G401.6 (cell line): ENCODE data around the gene SCYGR8.

Experiments used
- FAIRE-seq: peaks from 2 replicates; lab custom pipeline; 2012; peaks lifted over from hg19 to GRCh38; lab: Jason Lieb, UNC

Gene SCYGR8

GRCh38 chr2:227761740-227762476 lies 16.2 kb downstream of the SCYGR8 start:
- no peak for FAIRE-seq

DNA sequence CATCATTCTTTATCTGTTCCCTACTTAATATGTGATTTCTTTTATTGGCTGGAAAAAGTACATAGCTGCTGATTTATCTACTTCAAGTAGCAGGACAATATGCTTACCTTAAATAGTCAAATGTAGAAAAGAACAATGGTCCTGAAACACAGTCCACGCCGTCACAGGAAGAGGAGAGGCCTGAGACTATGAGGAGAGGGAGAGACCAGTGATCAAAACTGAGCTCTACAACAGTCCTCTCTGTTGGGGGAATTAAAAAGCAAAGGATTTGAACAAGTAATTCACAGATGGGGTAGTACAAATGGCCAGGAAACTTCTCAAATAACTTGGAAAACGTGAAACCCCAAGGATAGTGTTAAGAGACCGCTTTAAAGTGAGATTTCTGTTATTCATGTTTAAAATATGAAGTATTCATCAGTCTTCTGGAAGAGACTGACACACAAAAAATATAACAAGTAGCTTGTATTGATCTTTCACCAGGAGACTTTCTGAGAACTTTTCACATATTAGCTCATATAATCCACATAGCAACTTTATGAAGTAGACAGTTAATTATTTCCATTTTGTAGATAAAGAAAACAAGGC lies 20.2 kb downstream of the SCYGR8 start:
- FAIRE-seq = no peak

- FAIRE-seq = peak; percentile 88
Measured at GRCh38 chr2:227766373-227766883, 20.7 kb downstream of the SCYGR8 start.

DNA sequence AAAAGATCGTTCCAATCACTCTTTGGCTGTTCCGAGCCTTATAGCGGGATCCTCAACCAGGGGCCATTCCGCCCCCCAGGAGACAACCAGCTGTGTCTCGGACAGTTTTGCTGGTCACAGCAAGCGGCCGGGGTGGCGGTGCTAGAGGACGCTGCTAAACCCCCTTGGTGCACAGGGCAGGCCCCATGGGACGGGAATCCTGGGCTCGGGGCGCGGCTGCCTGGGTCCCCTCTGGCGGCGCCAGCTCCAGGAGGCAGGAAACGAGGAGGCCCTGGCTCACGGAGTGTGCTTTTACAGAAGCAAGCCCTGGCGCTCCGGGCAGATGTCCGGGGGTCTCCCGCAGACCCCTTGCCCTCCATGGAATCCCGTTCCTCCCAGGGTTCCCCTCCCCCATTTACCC lies 22.1 kb downstream of the SCYGR8 start:
- FAIRE-seq = no peak

- FAIRE-seq = no peak
Measured at GRCh38 chr2:227772197-227772661, 26.5 kb downstream of the SCYGR8 start.

DNA sequence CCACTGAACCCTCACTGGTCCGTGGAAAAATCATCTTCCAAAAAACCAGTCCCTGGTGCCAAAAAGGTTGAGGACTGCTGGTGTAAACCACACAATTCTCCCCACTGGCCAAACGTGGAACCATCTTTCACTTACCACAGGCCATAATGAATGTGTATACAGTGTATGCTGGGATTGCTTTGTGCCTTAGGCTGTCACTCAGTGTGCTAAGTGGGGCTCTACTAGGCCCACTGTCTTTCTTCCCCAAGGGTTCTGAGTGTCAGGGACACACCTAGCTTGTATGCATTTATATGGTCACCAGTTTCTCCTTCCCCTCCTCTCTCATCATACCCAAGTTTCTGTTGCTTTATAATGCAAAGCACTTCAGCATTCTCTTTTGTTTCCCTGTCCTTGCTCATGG lies 27.2 kb downstream of the SCYGR8 start:
- no peak for FAIRE-seq

DNA sequence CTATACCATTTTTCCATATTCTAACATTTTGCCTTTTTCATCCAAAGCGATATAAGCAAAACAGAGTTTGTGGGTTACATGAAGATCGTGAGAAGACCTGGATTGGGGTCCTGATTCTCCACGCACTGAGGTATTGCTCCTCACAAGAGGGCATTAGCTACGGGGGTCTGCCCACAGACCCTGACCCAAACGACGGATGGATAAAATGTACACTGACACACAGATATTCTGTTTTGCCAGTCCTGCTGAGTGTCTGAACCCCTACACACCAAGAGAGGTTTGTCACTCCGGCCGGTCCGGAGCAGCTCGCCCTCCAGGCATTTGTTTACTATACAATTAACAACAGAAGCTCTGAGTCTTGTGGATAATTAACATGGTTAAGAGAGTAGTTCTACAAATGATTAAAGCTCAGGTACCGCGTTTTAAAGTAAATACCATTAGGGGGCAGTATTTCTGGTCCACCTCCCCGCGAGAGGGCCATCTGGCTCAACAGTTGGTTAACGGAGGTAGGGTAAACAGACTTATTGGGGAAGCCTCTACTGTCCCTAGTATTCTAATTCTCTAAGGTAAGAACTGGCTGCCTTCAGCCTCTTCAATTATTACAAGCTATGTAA lies 28.4 kb downstream of the SCYGR8 start:
- no peak for FAIRE-seq

GRCh38 chr2:227774895-227775842 lies 29.5 kb downstream of the SCYGR8 start:
- FAIRE-seq = no peak

DNA sequence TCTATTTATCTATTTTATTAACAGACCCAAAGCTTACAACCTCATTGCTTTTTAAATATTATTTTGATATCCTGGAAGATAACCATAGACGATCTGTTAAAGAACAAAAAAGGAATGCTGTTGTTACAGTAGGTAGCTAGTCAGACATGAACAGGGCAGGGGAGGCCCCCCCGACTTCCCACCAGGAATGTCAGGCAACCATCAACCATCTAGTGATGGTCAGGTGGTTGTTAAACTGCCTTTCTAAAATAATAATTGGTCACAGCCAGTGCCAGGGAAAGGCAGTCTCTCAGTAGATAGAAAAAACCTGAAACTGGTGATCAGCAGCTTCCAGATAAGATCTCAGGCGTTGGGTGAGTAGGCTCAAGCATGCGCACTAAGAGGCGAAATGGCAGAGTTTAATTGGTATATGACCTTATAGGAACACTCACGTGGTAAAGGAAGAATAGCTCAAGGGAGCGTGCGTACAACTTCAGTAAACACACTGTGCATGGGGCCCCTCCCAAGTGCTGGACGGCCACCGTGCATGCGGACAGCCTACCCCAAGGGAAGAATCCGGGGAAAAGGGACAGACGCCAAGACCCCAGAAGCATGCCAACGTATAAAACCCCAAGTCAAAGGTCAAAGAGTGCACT lies 35.4 kb downstream of the SCYGR8 start:
- FAIRE-seq = no peak

DNA sequence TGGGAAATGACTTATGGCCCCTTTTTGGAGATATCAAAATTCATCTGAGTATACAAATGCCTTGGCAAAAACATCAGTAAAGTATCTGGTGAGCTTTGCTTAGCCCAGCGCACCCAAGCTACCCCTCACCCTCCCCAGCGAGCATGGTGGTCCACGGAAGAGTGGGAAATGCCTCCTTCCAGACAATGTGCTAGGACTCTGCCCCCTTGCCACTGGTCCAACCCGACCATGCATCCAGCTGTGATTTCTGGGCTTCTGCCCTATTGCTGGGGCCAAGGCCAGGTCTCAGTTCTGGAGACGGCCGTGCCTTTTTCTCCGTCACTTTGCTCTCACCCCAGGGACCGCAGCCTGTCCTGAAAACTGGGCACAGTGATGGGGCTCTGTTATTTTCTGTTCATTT lies 36.1 kb downstream of the SCYGR8 start:
- no peak for FAIRE-seq

- FAIRE-seq = no peak
Measured at GRCh38 chr2:227782804-227783203, 37.1 kb downstream of the SCYGR8 start.

DNA sequence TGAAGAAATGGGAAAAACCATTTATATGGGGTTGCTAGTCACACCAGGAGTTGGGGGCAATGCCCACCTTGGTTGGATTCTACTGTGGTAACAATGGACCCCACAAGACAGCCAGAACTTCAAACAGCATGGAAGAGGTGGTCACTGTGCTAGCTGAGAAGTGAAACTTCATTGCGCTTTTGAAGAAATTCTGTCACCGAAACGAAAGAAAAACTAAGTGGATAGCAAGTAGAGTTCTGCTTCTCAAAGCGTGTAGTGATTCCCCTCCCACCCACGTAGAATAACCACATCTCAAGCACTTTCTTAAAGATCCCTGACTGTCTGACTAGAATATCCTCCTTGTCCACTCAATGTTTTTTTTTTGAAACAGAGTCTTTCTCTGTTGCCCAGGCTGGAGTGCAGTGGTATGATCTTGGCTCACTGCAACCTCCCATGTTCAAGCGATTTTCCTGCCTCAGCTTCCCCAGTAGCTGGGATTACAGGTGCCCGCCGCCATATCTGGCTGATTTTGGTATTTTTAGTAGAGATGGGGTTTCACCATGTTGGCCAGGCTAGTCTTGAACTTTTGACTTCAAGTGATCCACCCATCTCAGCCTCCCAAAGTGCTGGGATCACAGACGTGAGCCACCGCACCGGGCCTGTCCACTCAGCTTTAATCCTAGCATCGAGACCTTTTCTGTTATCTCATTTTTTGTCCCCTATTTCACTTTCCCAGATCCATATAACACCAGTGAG lies 37.9 kb downstream of the SCYGR8 start:
- FAIRE-seq = no peak

DNA sequence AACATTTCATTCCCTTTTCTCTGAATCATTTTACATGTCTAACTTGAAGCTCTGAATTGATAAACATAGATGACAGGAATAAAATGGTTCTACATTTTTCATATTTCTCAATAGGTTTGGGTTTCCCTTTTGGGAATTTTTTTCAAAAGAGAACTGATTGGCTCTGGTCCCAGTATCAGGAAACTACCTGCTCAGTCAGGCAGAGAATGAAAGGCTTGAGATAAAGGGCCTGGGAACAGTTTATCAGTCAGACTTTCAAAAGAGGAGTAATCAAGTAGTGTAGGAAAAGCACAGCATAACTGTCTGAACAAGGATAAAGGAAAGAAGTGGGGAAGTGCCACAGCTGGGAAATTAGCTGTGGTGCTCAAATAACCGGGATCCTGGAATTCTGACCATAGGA lies 39.6 kb downstream of the SCYGR8 start:
- no peak for FAIRE-seq

DNA sequence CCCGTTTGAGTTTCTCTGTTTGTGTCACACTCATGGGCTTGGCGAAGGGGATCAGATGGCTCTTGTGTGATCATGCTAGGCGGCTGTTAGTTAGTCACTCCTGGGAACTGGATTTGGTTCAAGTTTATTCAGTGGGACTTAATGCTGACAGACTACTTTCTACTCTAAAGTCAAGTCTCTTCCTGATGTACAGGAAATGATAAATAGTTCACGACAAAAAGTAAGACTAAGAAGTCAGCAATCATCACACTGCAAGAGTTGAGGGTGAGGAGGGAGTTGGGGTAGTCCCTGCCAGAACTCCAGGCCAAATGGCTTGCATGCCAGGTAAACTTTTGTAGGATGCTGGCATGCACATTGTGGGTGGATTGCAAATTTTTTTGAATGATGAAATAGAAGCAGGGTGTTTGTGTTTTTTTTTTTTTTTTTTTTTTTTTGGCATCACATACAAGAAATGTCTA lies 42.9 kb downstream of the SCYGR8 start:
- FAIRE-seq = no peak

- FAIRE-seq = no peak
Measured at GRCh38 chr2:227789803-227790202, 44.1 kb downstream of the SCYGR8 start.

DNA sequence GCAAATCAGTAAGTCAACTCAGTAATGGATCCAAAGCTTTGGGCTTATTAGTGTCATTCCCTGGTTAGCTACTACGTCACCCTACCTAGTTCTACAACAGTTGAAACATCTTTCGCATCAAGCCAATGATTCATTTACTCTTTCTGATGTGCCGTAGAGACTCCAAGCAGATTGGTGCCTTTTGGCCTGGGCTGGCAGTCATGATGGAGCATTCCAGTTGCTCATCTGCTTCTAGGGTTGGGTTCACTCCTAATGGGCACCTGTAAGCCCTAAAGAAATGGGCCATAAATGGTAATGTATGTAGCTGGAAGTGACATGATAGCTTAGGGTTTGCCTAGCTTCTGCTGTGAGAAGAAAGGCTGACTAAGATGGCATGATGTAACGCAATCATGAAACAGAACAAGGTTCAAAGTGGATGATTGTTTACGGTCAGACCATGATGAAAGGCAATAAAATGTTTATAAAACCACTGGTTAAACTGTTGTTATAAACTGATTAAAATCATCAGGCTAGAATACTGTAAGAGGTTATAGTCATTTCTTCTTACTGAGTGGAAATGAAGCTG lies 47.5 kb downstream of the SCYGR8 start:
- FAIRE-seq = no peak
